ENCODE results near the gene LIN7B.

The LIN7B gene

GRCh38 chr19:49107625-49108459 lies 6.3 kb upstream of the LIN7B start:
- TF ChIP-seq, protein P1, sequence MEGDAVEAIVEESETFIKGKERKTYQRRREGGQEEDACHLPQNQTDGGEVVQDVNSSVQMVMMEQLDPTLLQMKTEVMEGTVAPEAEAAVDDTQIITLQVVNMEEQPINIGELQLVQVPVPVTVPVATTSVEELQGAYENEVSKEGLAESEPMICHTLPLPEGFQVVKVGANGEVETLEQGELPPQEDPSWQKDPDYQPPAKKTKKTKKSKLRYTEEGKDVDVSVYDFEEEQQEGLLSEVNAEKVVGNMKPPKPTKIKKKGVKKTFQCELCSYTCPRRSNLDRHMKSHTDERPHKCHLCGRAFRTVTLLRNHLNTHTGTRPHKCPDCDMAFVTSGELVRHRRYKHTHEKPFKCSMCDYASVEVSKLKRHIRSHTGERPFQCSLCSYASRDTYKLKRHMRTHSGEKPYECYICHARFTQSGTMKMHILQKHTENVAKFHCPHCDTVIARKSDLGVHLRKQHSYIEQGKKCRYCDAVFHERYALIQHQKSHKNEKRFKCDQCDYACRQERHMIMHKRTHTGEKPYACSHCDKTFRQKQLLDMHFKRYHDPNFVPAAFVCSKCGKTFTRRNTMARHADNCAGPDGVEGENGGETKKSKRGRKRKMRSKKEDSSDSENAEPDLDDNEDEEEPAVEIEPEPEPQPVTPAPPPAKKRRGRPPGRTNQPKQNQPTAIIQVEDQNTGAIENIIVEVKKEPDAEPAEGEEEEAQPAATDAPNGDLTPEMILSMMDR (IDR thresholded peaks at IDR 0.05; ENCODE audit: extremely low read depth, missing control alignments) = no peak

DNA sequence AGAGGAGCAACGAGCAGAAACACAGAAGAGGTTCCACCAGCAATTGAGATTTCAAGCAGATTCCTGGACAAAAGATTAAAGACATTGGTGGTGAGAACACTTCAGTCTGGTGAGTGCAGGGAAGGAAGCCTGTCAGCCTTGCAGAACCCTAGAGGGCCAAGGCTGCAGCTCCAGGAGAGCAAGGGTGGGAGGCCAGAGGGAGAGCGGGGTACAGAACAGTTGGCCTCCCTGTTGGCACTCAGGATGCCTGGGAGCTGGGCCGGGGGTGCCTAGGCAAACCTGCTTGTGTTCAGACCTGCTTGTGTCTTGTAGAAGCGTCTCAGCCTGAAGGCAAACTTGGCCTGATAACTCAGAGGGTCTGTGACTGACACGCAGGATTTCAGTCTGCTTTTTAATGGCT lies 5.1 kb upstream of the LIN7B start:
- TF ChIP-seq, protein P1 (IDR thresholded peaks at IDR 0.05; ENCODE audit: extremely low read depth, missing control alignments) = no peak
- DNase-seq (ENCODE audit: low spot score) = no peak

More at GRCh38 chr19:49107625-49108459, 6.3 kb upstream of the LIN7B start:
- DNase-seq (ENCODE audit: low spot score) = no peak

DNA sequence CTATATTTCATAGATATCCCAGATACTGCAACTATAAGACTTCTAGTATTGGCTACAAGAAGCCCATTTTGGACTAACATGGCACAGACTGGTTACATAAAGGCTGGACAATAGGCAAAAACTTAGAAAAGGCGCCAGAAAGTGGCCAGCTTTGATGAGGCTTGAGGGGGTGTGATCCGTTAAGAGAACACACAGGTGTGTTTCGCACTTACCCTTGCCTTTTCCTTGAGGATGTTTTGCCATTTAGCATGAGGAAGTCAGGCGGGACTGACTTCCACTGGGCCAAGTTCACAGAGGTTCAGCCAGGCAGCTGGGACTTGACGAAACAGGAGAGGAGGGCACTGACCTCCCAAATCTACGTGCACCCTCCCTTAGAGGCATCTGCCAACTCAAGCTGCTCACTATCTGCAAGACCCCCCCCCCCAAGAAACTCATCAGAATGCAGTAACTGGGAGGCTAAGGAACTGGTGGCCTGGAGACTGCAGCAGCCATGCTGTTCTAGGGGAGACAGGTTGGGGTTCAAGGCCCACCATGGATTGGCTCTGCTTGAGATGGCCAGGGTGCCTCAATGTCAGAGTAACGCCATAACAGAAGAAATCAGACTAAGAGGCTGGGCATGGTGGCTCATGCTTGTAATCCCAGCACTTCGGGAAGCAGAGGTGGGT lies 4.5 kb upstream of the LIN7B start:
- TF ChIP-seq, protein P1 (IDR thresholded peaks at IDR 0.05; ENCODE audit: extremely low read depth, missing control alignments) = no peak
- no peak for DNase-seq (ENCODE audit: low spot score)

DNA sequence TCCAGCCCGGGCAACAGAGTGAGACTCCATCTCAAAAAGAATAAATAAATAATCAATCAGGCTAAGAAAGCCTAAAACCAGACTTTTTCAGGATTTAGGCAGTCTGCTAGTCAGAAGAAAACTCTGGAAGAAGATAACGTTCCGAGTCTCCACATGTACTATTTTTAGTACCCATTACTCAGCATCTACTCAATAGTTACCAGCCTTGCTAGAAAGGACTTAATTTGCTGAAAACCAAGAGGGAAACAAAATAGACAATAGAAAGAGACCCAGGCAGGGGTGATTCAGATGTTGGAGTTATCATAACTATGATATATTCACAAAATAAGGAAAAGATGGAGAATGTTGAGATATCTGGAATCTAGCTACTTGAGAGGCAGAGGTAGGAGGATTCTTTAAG lies 3.6 kb upstream of the LIN7B start:
- TF ChIP-seq, protein P1 (IDR thresholded peaks at IDR 0.05; ENCODE audit: extremely low read depth, missing control alignments) = no peak

GRCh38 chr19:49111218-49111998 lies 2.8 kb upstream of the LIN7B start:
- DNase-seq (ENCODE audit: low spot score) = no peak
- TF ChIP-seq, protein P1 (IDR thresholded peaks at IDR 0.05; ENCODE audit: extremely low read depth, missing control alignments) = no peak

More for the DNA sequence above, 3.6 kb upstream of the LIN7B start:
- no peak for DNase-seq (ENCODE audit: low spot score)

DNA sequence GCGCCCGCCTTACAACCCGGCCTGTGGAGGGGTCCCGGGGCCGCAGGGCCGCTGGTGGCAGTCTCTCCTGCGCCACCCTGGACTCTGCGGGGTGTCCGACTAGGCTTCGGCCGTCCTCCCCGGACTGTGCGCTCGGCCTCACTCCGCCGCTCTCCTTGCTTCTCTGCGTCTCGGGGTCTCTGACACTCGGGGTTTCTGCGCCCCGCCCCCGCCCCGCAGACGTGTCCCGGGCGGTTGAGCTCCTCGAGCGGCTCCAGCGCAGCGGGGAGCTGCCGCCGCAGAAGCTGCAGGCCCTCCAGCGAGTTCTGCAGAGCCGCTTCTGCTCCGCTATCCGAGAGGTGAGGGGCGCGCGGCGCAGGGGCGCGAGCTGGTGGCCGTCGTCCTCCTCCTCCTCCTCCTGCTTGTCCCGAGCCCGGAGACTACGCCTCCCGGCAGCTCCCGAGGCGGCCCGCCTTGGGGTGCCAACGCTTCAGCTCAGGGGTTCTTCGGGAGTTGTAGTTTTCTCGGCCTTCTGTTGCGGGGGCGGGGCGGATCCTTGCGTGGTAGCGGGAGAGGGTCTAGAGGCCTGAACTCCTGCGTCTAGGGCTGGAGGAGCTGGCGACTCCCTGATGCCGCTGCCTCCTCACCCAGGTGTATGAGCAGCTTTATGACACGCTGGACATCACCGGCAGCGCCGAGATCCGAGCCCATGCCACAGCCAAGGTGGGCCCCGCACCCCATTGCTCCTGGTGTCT lies 627 bp downstream of the LIN7B start:
- TF ChIP-seq, protein P1 (IDR thresholded peaks at IDR 0.05; ENCODE audit: extremely low read depth, missing control alignments) = no peak
- no peak for DNase-seq (ENCODE audit: low spot score)

Data from GM20000 (cell line).